Neural crest cell (in vitro differentiated cells): ENCODE measurements around the gene DNAH1. TPM values are rescaled to one million over a fixed set of nuclear protein-coding genes. Genes with fewer than 3 reads are reported as not detected.

Experiments used
- DNase-seq: peaks from one replicate; pipeline ENCODE4 v3.0.0; 2021; ENCODE audit warnings: low read depth, mixed read lengths, low spot score
- H3K27ac Mint-ChIP-seq: one replicate; pipeline ENCODE4 v1.8.0; 2021; ENCODE audit warnings: mild to moderate bottlenecking, mixed read lengths; ENCODE audit not compliant: unreplicated experiment
- H3K27me3 Mint-ChIP-seq: 2 replicates; pipeline ENCODE4 v1.8.0; 2021; ENCODE audit warnings: low read depth, mild to moderate bottlenecking, mixed read lengths
- H3K36me3 Mint-ChIP-seq: 2 replicates; pipeline ENCODE4 v1.8.0; 2021; ENCODE audit warnings: low read depth, mild to moderate bottlenecking, mixed read lengths
- H3K4me1 Mint-ChIP-seq: 2 replicates; pipeline ENCODE4 v1.8.0; 2021; ENCODE audit warnings: mixed read lengths
- H3K4me3 Mint-ChIP-seq: one replicate; pipeline ENCODE4 v1.8.0; 2021; ENCODE audit warnings: mild to moderate bottlenecking, mixed read lengths
- H3K9me3 Mint-ChIP-seq: 2 replicates; pipeline ENCODE4 v1.8.0; 2021; ENCODE audit warnings: mixed read lengths
- total RNA-seq: library from RNA; stranded (reverse); gene quantifications from 2 replicates; pipeline ENCODE4 v1.2.1, GENCODE V29; 2021
- TF ChIP-seq, protein P1 (sequence below): fragments of 200-600 bp; sonication (generic); conservative IDR thresholded peaks from 2 replicates; pipeline ENCODE4 v1.5.0; 2021; ENCODE audit warnings: antibody characterized with exemption, mild to moderate bottlenecking

The DNAH1 gene
- total RNA-seq, 1 donor from 2014 or later = 3.2 TPM

DNA sequence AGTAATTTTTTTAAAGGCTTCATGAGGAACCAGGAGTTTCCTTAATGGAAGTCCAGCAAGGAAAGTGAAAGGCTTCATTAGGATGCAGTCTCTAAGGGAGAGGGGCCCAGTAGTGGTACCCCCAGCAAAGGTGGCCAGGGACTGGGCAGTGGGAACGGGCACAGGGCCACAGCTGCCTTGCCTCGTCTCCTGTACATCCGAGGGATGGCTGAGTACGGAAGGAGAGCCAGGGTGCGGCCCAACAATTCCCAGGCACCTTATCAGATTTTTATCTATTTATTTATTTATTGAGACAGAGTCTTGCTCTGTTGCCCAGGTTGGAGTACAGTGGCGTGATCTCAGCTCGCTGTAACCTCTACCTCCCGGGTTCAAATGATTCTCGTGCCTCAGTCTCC is 114.3 kb downstream of the DNAH1 start:
- no peak for DNase-seq
- H3K27ac Mint-ChIP-seq = no peak overlapping the region
- H3K36me3 Mint-ChIP-seq = no peaks in the 10 kb centered on the region
- H3K4me3 Mint-ChIP-seq = no peak overlapping the region
- TF ChIP-seq, protein P1, sequence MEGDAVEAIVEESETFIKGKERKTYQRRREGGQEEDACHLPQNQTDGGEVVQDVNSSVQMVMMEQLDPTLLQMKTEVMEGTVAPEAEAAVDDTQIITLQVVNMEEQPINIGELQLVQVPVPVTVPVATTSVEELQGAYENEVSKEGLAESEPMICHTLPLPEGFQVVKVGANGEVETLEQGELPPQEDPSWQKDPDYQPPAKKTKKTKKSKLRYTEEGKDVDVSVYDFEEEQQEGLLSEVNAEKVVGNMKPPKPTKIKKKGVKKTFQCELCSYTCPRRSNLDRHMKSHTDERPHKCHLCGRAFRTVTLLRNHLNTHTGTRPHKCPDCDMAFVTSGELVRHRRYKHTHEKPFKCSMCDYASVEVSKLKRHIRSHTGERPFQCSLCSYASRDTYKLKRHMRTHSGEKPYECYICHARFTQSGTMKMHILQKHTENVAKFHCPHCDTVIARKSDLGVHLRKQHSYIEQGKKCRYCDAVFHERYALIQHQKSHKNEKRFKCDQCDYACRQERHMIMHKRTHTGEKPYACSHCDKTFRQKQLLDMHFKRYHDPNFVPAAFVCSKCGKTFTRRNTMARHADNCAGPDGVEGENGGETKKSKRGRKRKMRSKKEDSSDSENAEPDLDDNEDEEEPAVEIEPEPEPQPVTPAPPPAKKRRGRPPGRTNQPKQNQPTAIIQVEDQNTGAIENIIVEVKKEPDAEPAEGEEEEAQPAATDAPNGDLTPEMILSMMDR = no peak
- H3K27me3 Mint-ChIP-seq = no peaks in the 10 kb centered on the region
- H3K4me1 Mint-ChIP-seq = peaks cover 26% of the 10 kb centered on the region
- H3K9me3 Mint-ChIP-seq = no peaks in the 10 kb centered on the region

DNA sequence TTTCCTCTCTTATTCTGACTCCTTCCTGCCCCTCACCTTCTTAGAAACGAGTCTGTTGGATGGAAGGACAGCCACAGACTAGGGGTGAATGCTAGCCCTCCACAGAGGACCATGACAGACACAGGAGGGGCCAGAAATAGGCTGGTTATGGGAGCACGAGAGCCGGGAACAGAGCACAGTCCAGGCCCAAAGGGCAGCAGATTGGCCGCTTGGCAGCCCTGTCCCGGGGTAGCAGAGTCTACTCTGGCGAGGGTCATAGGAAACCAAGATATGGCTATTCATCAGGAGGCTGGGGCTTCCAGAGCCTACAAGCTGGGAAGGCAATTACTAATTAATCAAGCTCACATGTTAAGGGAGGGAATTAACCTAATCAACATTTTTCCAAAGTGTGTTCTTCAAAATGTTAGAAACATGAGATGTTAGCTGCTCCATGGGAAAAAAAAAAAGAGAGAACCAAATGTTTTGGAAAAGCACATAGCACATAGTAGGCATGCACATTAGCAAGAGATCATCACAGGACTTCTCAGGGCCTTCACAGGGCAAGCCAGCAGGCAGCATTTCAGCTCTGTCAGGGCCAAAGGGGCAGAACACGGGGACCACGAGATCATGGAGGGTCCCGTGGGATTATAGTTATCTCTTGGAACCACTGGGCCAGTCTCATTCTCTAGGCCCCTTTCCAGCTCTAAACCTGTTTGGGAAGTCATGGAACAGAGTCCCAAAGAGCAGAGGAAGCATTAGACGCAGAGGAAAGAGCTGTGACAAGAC is 115.5 kb downstream of the DNAH1 start:
- Mint-ChIP-seq H3K4me3 (no peak overlapping the region), H3K9me3 (no peaks in the 10 kb centered on the region), H3K27ac (peak overlapping the region; percentile 93), H3K36me3 (no peaks in the 10 kb centered on the region), H3K4me1 (peaks cover 26% of the 10 kb centered on the region), H3K27me3 (no peaks in the 10 kb centered on the region)
- TF ChIP-seq, protein P1 = no peak
- DNase-seq = no peak

DNA sequence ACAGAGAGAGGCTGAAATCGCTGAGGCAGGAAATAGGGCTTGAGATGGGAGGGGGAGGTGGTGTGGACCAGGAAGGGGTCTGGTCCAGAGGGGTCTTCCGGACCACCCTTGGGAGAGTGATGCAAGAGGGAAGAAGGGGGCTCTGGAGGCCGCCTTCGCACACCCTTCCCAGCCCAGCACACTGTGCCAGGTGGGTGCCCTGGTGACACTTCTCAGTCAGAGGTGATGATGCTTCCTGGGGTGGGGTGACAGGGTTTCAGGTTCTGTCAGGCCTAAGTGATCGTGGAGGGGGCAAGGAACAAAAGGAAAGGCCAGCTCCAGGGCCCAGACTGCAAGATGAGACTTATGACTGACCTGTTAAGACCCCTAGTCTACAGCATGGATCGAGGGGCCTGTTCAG is 116.1 kb downstream of the DNAH1 start:
- Mint-ChIP-seq H3K36me3 (no peaks in the 10 kb centered on the region), H3K27ac (no peak overlapping the region), H3K4me1 (peaks cover 26% of the 10 kb centered on the region), H3K9me3 (no peaks in the 10 kb centered on the region), H3K4me3 (no peak overlapping the region), H3K27me3 (no peaks in the 10 kb centered on the region)
- TF ChIP-seq, protein P1 = no peak
- DNase-seq = no peak

DNA sequence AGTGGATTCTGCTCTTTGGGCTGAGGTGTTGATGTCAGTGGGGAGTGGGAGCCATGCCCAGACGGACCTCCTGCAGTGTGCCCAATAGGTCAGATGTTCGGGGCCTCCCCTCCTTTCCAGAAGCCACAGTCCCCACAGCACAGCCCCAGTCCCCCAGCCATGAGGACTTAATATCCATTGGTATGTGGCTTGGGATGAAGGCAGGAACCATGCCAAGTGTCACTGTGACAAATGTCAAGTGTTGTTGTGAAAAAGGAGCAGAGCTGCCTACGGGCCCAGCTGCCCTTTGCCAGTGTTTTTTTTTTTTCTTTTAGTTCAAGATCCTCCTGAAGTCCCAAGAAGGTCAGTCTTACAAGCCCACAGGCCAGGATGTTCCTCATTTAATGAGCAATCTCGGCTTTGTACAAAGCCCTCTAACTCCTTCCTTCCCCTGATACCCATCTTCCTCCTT is 116.6 kb downstream of the DNAH1 start:
- no peak for DNase-seq
- TF ChIP-seq, protein P1 = no peak
- H3K4me3 Mint-ChIP-seq = no peak overlapping the region
- H3K4me1 Mint-ChIP-seq = peaks cover 26% of the 10 kb centered on the region
- H3K27ac Mint-ChIP-seq = no peak overlapping the region
- no peaks in the 10 kb centered on the region for H3K27me3 Mint-ChIP-seq
- no peaks in the 10 kb centered on the region for H3K36me3 Mint-ChIP-seq
- no peaks in the 10 kb centered on the region for H3K9me3 Mint-ChIP-seq

DNA sequence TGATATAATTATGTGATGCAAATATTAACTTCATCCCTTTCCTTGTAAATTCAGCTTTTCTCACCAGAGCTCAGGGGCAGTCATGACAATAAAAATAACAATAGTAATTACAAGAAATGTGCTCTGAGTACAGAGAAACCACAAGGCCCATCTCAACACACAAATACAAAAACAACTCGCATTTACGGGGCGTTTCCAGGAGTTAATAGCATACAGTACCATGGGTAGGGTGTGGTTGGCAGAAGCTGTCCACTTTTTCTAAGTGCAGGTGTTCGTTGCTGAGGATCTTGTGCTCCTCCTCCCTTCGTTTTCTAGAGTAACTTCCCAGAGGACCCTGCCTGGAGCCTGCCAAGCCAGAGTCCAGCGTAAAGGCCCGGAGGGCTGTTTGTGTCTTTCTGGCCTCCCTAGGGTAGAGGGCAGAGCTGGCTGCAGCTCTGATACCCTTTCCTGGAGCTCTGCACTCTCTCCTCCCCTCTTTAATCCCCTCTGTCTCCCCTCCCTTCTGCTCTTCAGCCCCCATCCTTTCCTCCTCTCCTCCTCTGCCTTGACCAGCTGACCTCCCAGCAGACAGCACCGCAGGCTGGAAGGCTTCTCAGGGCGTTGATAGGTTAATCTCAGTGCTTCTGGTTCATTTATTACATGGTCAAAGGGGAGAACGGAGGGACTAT is 117.3 kb downstream of the DNAH1 start:
- H3K4me1 Mint-ChIP-seq = peaks cover 26% of the 10 kb centered on the region
- no peaks in the 10 kb centered on the region for H3K36me3 Mint-ChIP-seq
- no peak overlapping the region for H3K27ac Mint-ChIP-seq
- H3K4me3 Mint-ChIP-seq = no peak overlapping the region
- H3K27me3 Mint-ChIP-seq = no peaks in the 10 kb centered on the region
- no peak for DNase-seq
- no peaks in the 10 kb centered on the region for H3K9me3 Mint-ChIP-seq
- TF ChIP-seq, protein P1 = no peak
